PC-9 (cell line): ENCODE data around the gene KLK12.

Experiments used
- EZH2 ChIP-seq: fragments of 200-600 bp; sonication (generic); IDR thresholded peaks from 2 replicates; pipeline ENCODE4 v1.8.0; 2017; ENCODE audit warnings: antibody characterized with exemption, low read depth
- TF ChIP-seq, protein P1 (sequence below): fragments of 200-600 bp; sonication (generic); conservative IDR thresholded peaks from 2 replicates; pipeline ENCODE4 v1.6.1; 2017; ENCODE audit warnings: mixed run types, antibody characterized with exemption, mild to moderate bottlenecking, moderate library complexity

- TF ChIP-seq, protein P1, sequence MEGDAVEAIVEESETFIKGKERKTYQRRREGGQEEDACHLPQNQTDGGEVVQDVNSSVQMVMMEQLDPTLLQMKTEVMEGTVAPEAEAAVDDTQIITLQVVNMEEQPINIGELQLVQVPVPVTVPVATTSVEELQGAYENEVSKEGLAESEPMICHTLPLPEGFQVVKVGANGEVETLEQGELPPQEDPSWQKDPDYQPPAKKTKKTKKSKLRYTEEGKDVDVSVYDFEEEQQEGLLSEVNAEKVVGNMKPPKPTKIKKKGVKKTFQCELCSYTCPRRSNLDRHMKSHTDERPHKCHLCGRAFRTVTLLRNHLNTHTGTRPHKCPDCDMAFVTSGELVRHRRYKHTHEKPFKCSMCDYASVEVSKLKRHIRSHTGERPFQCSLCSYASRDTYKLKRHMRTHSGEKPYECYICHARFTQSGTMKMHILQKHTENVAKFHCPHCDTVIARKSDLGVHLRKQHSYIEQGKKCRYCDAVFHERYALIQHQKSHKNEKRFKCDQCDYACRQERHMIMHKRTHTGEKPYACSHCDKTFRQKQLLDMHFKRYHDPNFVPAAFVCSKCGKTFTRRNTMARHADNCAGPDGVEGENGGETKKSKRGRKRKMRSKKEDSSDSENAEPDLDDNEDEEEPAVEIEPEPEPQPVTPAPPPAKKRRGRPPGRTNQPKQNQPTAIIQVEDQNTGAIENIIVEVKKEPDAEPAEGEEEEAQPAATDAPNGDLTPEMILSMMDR: no peak
- no peak for TF ChIP-seq EZH2
Observed at GRCh38 chr19:51047031-51047335, 12.2 kb upstream of the KLK12 start.
